NCI-H748 treated with DMSO at 0.1 percent for 48 hours (cell line): ENCODE measurements around the gene KCNQ1.

ENCODE experiments used
- DNase-seq: peaks from one replicate; lab custom pipeline; 2025; lab: John Stamatoyannopoulos, UW

Gene KCNQ1

GRCh38 chr11:2651054-2651617 lies 206.3 kb downstream of the KCNQ1 start:
- DNase-seq = no peak

- DNase-seq = no peak
These were observed 207.0 kb downstream of the KCNQ1 start for GRCh38 chr11:2651826-2652271.

- DNase-seq = no peak
These were observed 207.8 kb downstream of the KCNQ1 start for GRCh38 chr11:2652333-2653197.

GRCh38 chr11:2653198-2653551 lies 208.4 kb downstream of the KCNQ1 start:
- no peak for DNase-seq

GRCh38 chr11:2653930-2654739 lies 209.3 kb downstream of the KCNQ1 start:
- DNase-seq = no peak

GRCh38 chr11:2655016-2655719 lies 210.4 kb downstream of the KCNQ1 start:
- no peak for DNase-seq

- DNase-seq = no peak
These were observed 211.2 kb downstream of the KCNQ1 start for GRCh38 chr11:2655834-2656622.

GRCh38 chr11:2656859-2657258 lies 212.1 kb downstream of the KCNQ1 start:
- no peak for DNase-seq

GRCh38 chr11:2657697-2658284 lies 213.0 kb downstream of the KCNQ1 start:
- DNase-seq = no peak

- DNase-seq = no peak
These were observed 215.6 kb downstream of the KCNQ1 start for GRCh38 chr11:2660357-2660939.

GRCh38 chr11:2661173-2662023 lies 216.6 kb downstream of the KCNQ1 start:
- no peak for DNase-seq

- DNase-seq = no peak
These were observed 217.2 kb downstream of the KCNQ1 start for GRCh38 chr11:2662024-2662312.

- DNase-seq = no peak
These were observed 217.9 kb downstream of the KCNQ1 start for GRCh38 chr11:2662430-2663299.

- no peak for DNase-seq
These were observed 218.7 kb downstream of the KCNQ1 start for GRCh38 chr11:2663506-2663905.

GRCh38 chr11:2663915-2664314 lies 219.1 kb downstream of the KCNQ1 start:
- DNase-seq = no peak

- no peak for DNase-seq
These were observed 219.6 kb downstream of the KCNQ1 start for GRCh38 chr11:2664376-2664775.

- no peak for DNase-seq
These were observed 220.2 kb downstream of the KCNQ1 start for GRCh38 chr11:2664791-2665525.
